GM18951 (cell line): ENCODE measurements around the gene ZNF165.
A peak's percentile ranks its signal among the peaks of the same experiment; 100 is the strongest.
"Not testable (repeated sequence)": the region's sequence is repeated elsewhere in the genome, so short reads cannot be mapped to it uniquely, and the experiment has no call there.

Experiments used
- POLR2A ChIP-seq: IDR thresholded peaks from 4 replicates; pipeline ENCODE4 v1.6.1; 2011; ENCODE audit warnings: mild to moderate bottlenecking; ENCODE audit not compliant: insufficient read length, insufficient read depth; ENCODE audit errors: extremely low read depth
- in situ Hi-C: fragments of 300-500 bp; cut with MboI; formaldehyde crosslinking; loops from one replicate; pipeline ENCODE4 v1.12.0; 2022; ENCODE audit warnings: low sequenced_read_pairs, mixed read lengths, inconsistent platforms; ENCODE audit not compliant: unreplicated experiment

ZNF165 gene

DNA sequence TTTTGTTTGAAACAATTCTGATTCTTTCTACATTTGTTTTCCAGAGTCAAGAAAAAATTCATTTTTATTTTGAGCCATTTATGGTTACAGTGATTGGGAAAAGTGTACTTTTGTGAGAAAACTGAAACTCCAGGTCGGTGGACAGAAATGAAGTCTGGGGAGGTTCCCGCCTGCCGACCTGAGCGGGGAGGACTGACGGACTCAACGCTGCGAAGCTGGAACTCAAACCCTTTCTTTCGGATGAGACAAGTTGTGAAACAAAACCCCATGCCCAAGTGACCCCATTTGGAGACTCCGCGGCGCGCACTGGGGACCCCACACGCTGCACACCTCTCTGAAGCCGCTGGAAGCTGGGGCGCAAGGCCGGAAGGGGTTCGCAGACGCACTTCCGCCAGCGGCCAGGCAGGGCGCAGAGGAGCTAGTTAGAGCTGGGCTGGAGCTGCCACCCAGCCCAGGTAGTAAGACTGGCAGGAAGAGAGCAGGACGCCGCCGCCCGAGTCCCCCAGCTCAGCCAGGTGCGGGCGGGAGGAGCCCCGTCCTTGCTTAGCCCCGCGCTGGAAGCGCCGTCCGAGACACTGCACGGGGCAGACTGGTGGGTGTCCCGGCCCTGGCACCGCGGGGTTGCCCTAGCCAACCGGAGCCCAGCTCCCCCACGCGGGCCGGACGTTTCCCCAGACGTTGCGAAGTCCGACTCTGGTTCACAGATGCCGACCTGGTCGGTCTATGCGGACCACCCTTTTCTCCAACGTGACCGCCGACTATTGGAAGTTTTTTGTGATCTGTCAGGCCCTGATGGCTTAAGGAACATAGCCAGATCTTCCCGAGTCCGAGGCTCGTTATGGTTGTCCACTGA is 24.2 kb downstream of the ZNF165 start:
- TF ChIP-seq POLR2A = peak; percentile 95
- in situ Hi-C loops = no loop called here

DNA sequence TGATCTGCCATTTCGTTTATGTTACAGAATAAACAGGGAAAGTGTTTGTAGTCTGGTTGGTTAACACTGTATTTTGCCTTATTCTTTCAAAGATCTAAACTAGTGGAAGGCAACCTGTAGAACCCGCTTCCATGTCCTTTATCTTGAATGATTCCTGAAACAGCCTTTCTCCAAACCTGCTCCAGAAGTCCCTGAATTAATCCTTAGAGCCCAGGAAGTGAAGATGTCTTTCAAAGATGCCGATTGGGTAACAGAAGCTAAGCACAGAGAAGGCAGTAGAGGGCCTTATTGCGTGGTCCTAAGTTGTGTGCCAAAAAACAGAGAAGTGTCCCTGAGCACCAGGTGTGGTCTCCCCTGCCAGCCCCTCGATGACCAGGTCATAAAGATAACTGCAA is 24.9 kb downstream of the ZNF165 start:
- TF ChIP-seq POLR2A = no peak
- in situ Hi-C loops = no loop called here

DNA sequence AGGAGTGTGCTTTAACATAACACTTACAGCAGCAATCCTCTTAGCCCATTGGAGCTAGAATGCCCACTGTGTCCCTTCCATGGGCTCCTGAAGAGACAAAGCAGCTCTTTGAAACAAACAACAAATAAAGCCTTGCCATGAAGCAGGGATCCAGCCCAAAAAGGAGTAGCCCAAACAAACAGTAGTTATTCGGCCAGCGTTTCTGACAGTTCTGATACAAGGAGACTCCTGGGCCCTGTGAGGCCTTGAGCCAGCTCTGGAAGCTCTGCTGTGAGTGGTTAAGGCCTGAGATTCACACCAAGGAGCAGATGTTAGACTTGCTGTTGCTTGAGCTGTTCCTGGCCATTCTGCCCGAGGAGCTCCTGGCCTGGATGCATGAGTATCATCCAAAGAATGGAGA is 27.1 kb downstream of the ZNF165 start:
- in situ Hi-C loops = no loop called here
- no peak for TF ChIP-seq POLR2A

DNA sequence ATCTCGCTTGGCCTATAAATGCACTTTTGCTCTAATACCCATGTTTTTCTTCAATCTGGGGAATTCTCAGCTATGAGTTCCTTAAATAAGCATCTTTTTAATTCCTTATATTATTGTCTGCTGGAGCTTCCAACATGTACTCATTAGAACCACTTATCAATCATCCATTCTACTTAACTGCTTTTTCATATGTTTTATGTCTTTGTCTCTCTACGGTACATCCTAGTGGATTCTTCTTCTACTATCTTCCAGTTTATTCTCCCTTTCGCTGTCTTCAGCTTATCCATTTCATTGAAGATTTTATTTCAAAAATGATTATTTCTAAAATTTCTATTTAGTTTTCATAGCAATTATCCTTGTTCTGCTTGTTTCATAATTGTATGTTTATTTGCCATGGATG is 31.6 kb downstream of the ZNF165 start:
- TF ChIP-seq POLR2A = no peak
- in situ Hi-C loops = no loop called here

DNA sequence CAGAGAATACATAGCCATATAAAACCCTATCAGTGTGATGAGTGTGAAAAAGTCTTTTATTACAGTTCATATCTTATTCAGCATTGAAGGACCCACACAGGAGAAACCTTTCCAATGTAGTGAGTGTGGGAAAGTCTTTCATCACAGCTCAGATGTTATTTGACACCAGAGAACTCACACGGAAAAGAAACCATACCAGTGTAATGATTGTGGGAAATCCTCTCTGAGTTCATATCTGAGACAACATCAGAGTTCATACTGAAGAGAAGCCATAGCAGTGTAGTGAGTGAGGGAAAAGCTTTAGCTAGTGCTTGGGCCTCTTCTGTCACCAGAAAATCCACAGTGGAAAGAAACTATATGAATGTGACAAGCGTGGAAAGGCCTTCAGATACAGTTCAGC is 35.4 kb downstream of the ZNF165 start:
- TF ChIP-seq POLR2A = no peak
- in situ Hi-C loops = no loop called here

DNA sequence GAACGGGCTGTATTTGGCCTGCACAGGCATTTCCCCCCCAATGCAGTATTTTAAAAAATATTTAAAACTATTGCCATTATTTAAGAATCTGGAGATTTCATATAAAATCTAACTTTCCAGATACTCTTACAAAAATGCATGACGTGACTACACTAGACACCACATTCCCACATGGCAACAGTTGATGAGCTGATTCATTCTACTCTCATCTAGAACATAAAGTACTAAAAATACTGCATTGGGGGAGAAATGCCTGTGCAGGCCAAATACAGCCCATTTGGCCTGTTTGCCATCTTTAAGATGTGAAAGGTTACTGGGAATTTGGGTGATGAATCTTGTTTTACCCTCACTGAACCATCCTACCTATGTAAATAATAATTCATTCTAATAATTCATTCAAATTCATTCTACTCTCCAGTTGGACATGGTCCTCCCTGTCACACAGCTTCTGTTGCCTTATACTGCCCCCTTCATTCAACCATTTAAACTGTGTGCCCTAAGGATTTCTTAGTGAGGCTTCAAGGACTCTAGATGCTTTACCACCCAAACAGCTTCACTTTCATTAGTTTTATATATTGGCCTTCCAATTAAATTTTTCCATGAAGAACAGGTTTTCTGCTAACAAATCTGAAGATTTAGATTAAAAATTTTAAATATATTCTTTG is 37.1 kb downstream of the ZNF165 start:
- no peak for TF ChIP-seq POLR2A
- in situ Hi-C loops = no loop called here

DNA sequence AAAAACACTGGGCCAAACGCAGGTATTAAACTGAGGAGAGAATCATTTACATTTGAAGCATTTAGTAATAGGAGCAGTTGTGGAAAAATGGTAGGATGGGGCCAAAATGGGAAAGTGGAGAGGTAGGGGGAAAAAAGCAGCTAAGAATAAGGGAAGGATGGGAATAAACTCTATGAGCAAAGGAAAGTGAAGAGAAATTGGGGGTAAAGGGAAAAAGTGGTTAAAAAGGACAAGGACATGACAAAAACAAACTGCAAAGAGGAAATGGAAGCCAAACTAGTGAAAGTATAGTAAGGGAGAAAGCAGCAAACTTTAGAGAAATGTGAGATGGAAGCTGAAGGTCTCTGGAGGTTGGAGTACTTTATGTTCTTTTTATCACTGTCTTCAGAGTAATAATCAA is 37.8 kb downstream of the ZNF165 start:
- in situ Hi-C loops = no loop called here
- no peak for TF ChIP-seq POLR2A

DNA sequence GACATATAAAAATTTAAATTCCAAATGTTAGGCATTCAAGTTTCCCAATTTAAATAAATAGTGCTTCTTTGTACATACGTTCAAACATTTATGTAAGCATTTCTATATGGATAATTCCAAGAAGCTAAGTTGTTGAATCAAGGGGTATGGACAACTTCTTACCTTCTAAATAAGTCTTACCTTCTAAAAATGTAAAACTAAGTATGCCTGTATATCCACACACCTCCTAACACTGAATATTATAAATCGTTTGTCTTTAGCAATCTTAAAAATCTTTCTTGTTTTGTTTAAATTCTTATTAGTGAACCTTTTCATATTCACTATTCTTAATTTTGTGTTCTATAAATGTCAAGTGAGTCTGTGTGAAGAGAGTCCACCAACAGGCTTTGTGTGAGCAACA is 41.5 kb downstream of the ZNF165 start:
- no peak for TF ChIP-seq POLR2A
- in situ Hi-C loops = no loop called here

DNA sequence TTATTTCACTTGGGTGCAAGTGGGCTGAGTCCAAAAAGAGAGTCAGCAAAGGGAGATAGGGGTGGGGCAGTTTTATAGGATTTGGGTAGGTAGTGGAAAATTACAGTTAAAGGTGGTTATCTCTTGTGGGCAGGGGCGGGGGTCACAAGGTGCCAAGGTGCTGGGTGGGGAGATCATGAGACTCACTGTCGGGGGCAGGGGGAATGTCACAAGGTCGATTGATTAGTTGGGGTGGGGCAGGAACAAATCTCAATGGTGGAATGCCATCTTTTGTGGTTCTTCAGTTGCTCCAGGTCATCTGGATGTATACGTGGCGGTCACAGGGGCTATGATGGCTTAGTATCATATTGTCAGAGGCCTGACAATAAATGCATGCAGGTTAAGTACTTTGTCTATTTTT is 41.9 kb downstream of the ZNF165 start:
- in situ Hi-C loops = not testable (repeated sequence)

DNA sequence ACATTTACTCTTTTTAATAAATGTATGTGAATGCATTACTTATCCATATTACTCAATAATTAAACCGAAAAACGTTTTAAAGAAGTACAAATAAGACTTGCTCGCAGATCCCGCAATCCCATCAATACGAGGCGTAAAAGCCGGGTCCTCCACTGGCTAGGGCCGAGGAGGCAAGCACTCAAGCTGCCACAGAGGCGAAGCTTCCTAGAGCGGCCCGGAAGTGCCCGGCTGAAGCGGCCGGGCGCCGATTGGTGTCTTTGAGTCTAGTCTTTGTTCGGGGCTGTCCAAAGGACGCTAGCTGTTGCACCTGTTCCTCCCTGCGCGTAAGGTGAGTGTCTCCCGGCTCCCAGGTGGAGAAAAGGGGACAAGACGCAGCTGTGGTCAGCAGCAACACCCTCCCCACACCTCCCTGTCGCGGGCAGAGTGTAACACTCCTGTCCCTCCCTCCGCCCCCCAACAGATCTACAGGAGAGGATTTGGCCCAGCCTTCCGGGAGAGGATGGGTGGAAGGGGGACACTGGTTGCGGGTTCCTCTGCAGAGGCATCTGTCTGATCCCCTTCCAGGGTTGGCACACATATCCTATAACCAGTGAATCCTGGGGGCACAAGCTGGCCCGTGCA is 44.1 kb downstream of the ZNF165 start, which contains the start of gene ZSCAN16:
ZSCAN16 (plus strand) TSS at position 260 of the 621 bp plus-strand sequence. CDS start 835 bp downstream, outside the sequence.
- peak; percentile 74 for TF ChIP-seq POLR2A
- in situ Hi-C loops = no loop called here

DNA sequence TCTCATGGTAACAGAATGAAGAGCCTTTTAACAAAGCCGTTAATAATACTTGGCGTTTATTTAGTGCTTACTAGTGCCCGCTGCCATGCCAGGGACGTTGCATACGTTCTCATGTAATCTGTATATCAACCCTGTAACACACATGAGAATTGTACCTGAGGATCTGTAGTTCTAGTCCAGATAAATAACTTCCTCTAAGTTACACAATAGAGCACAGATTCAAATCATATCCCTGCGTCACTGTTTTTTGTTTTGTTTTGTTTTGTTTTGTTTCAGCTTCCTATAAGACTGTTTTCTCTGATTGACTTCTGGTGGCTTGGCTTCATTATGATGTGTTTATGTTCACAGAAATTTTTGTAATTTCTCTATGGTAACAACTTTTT is 44.6 kb downstream of the ZNF165 start:
- in situ Hi-C loops = no loop called here
- TF ChIP-seq POLR2A = no peak

DNA sequence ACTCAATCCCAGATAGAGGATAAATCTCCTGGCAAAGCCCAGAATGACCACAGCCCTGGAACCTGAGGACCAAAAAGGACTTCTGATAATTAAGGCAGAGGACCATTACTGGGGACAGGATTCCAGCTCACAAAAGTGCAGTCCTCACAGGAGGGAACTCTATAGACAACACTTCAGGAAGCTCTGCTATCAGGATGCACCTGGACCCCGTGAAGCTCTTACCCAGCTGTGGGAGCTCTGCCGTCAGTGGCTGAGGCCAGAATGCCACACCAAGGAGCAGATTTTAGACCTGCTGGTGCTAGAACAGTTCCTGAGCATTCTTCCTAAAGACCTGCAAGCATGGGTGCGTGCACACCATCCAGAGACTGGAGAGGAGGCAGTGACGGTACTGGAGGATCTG is 45.0 kb downstream of the ZNF165 start:
- no peak for TF ChIP-seq POLR2A
- in situ Hi-C loops = no loop called here

DNA sequence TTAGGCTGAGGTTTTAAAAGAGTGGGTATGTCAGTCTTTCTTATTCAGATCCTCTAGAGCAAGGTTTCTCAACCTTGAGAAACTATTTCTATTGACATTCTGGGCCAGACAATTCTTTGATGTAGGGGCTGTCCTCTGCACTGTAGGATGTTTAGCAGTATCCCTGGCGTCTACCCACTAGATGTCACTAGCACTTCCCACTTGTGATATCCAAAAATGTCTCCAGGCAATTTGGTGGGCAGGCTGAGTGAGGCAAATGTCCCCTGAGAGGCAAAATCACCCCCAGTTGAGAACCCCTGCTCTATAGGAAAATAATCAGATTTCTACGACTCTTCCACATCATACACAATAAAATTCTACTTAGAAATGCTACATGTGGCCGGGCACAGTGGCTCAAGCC is 53.6 kb downstream of the ZNF165 start:
- no peak for TF ChIP-seq POLR2A
- in situ Hi-C loops = loop anchor here (10.0 kb wide), 1 partner anchor 221 kb away; no protein-coding TSS in a partner anchor
